AG04449 (cell line): ENCODE data around the gene UPF1.

ENCODE experiments used
- CTCF ChIA-PET: fragments of 350-600 bp; formaldehyde crosslinking; extraction: SDS; loops from one replicate; lab custom pipeline; 2021; ENCODE audit warnings: antibody characterized with exemption; lab: Yijun Ruan, JAX
- POLR2A ChIA-PET: fragments of 400-600, 350-600 bp; formaldehyde crosslinking; extraction: SDS; loops from one replicate; lab custom pipeline; 2020; ENCODE audit warnings: antibody characterized with exemption, inconsistent platforms; lab: Yijun Ruan, JAX
- DNase-seq: peaks from one replicate; pipeline ENCODE4 v3.0.0-alpha.2; 2010; ENCODE audit warnings: low read depth, low spot score
- H3K4me3 ChIP-seq: 2 replicates; pipeline ENCODE4 v1.5.1; 2011; ENCODE audit warnings: low read depth, mild to moderate bottlenecking, control low read depth, low read length
- TF ChIP-seq, protein P1 (sequence below): IDR thresholded peaks from one replicate; pipeline ENCODE4 v1.5.1; 2011; ENCODE audit warnings: mild to moderate bottlenecking, moderate library complexity, low read length, control low read depth, inconsistent platforms; ENCODE audit not compliant: insufficient read depth; ENCODE audit errors: missing control alignments

Gene UPF1

DNA sequence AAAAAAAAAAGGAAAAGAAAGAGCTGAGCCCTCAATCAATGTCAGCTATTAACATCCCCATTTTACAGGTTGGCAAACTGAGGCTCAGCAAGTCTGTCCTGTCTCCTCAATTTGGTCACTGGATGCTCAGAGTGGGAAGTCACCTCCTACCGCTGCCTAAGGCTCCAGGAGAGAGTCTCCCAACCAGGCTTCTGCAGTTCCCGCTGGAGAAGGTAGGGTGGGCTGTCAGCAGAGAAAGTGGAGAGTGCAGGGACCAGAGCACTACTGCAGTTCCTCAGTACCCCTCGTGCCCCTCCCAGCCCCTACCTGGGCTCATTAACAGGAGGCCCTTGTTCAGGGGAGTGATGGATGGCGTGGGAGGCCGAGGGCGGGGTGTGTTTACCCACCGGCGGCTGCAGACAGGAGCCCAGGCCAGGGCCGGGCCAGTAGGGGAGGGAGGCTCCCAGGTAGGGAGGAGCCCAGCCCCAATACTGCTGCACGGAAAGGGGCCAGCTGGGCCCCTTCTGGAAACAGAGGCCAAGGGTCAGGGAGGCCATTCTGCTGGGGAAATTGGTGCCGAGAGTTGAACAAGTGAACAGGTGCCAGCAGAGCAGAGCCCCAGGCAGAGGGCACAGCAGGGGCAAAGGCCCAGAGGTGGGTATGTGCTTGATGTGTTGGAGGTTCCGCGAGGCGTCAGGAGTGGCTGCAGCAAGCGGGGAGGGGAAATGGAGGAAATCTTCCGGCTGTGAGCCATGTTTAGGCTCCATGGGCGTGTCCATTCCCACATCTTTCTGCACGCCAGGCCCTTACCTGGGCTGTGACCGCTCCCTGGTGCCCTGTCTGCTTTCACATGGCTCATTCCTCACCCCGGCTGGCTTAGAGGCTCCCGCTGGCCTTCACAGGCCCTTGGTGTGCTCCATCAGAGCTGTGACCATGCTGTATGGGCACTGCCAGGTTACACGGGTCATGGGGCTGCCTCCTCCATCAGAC is 33.1 kb upstream of the UPF1 start:
- ChIA-PET POLR2A (no interaction called here), CTCF (interaction anchor here (0.8 to 1.1 kb wide), 2 partner anchors 48 to 62 kb away, joined by 3 read pairs; no protein-coding TSS in a partner anchor)
- no peak for DNase-seq

DNA sequence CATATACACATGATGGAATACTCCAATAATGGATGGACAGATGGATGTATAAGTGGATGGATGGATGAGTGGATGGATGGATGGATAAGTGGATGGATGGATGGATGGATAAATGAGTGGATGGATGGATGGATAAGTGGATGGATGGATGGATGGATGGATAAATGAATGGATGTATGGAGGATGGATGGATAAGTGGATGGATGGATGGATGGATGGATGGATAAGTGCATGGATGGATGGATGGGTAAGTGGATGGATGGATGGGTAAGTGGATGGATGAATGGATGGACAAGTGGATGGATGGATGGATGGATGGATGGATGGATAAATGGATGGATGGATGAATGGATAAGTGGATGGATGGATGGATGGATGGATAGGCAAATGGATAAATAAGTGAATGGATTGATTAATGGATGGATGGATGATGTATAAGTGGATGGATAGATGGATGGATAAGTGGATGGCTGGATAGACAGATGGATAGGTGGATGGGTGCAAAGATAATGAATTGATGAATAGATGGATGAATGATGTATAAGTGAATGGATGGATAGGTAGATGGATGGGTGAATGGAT is 32.3 kb upstream of the UPF1 start:
- no peak for DNase-seq
- no peak overlapping the region for H3K4me3 ChIP-seq
- TF ChIP-seq, protein P1, sequence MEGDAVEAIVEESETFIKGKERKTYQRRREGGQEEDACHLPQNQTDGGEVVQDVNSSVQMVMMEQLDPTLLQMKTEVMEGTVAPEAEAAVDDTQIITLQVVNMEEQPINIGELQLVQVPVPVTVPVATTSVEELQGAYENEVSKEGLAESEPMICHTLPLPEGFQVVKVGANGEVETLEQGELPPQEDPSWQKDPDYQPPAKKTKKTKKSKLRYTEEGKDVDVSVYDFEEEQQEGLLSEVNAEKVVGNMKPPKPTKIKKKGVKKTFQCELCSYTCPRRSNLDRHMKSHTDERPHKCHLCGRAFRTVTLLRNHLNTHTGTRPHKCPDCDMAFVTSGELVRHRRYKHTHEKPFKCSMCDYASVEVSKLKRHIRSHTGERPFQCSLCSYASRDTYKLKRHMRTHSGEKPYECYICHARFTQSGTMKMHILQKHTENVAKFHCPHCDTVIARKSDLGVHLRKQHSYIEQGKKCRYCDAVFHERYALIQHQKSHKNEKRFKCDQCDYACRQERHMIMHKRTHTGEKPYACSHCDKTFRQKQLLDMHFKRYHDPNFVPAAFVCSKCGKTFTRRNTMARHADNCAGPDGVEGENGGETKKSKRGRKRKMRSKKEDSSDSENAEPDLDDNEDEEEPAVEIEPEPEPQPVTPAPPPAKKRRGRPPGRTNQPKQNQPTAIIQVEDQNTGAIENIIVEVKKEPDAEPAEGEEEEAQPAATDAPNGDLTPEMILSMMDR = no peak
- ChIA-PET CTCF (interaction anchor here (0.9 to 1.3 kb wide), 2 partner anchors 9 kb away, joined by 3 to 4 read pairs; partner anchors contain the start of gene COMP), POLR2A (no interaction called here)

More for the DNA sequence above, 33.1 kb upstream of the UPF1 start:
- H3K4me3 ChIP-seq = no peak overlapping the region
- TF ChIP-seq, protein P1 = no peak

DNA sequence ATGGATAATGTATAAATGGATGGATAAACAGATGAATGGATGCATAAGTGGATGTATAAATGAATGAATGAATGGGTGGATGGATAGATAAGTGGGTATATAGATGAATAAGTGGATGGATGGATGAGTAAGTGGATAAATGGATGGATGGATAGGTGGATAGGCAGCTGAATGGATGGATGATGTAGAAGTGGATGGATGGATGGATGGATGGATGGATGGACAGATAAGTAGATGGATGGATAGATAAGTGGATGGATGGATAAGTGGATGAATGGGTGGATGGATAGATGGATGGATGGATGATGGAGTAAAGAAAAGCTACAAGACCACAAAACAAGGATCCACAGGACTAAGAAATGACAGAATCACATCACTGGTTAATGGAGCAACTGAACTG is 31.7 kb upstream of the UPF1 start:
- ChIA-PET CTCF (interaction anchor here (0.9 to 1.3 kb wide), 2 partner anchors 9 kb away, joined by 3 to 4 read pairs; partner anchors contain the start of gene COMP), POLR2A (no interaction called here)
- no peak for DNase-seq
- H3K4me3 ChIP-seq = no peak overlapping the region
- TF ChIP-seq, protein P1 = no peak

- DNase-seq = no peak
- no peak overlapping the region for H3K4me3 ChIP-seq
- CTCF ChIA-PET = interaction anchor here (0.9 to 1.3 kb wide), 2 partner anchors 8 to 10 kb away, joined by 3 to 4 read pairs; partner anchors contain the start of gene COMP
- TF ChIP-seq, protein P1 = no peak
- POLR2A ChIA-PET = no interaction called here
Observed at GRCh38 chr19:18800636-18801035, 31.1 kb upstream of the UPF1 start.

GRCh38 chr19:18802354-18802753 is 29.4 kb upstream of the UPF1 start:
- ChIA-PET CTCF (no interaction called here), POLR2A (no interaction called here)
- DNase-seq = no peak
- no peak overlapping the region for H3K4me3 ChIP-seq
- TF ChIP-seq, protein P1 = no peak

GRCh38 chr19:18803550-18804138 is 28.1 kb upstream of the UPF1 start:
- no peak for DNase-seq
- TF ChIP-seq, protein P1 = no peak
- ChIA-PET CTCF (interaction anchor here (1.0 to 1.1 kb wide), 2 partner anchors 10 to 44 kb away, joined by 3 to 4 read pairs; no protein-coding TSS in a partner anchor), POLR2A (no interaction called here)
- no peak overlapping the region for H3K4me3 ChIP-seq
